GM19397 (cell line): ENCODE data around the gene PHLDA2.

Experiments
- ATAC-seq: cut with Tn5 transposase; IDR thresholded peaks from one replicate; pipeline ENCODE4 v1.9.1; 2021; ENCODE audit warnings: mild to moderate bottlenecking, moderate library complexity; ENCODE audit not compliant: unreplicated experiment

The PHLDA2 gene

GRCh38 chr11:2899080-2899783, 30.0 kb downstream of the PHLDA2 start:
- no peak for ATAC-seq

- ATAC-seq = no peak
These were observed 30.7 kb downstream of the PHLDA2 start for GRCh38 chr11:2898366-2899079.

GRCh38 chr11:2897048-2897447, 32.2 kb downstream of the PHLDA2 start:
- no peak for ATAC-seq

GRCh38 chr11:2896047-2896446, 33.2 kb downstream of the PHLDA2 start:
- ATAC-seq = no peak

- no peak for ATAC-seq
These were observed 35.3 kb downstream of the PHLDA2 start for GRCh38 chr11:2893935-2894334.

GRCh38 chr11:2892967-2893528, 36.2 kb downstream of the PHLDA2 start:
- no peak for ATAC-seq

- ATAC-seq = no peak
These were observed 36.8 kb downstream of the PHLDA2 start for GRCh38 chr11:2892215-2892966.

- no peak for ATAC-seq
These were observed 37.6 kb downstream of the PHLDA2 start for GRCh38 chr11:2891326-2892214.

- ATAC-seq = no peak
These were observed 38.5 kb downstream of the PHLDA2 start for GRCh38 chr11:2890466-2891294.

- no peak for ATAC-seq
These were observed 39.6 kb downstream of the PHLDA2 start for GRCh38 chr11:2889362-2890273.

GRCh38 chr11:2888266-2888968, 40.8 kb downstream of the PHLDA2 start:
- no peak for ATAC-seq

- no peak for ATAC-seq
These were observed 41.6 kb downstream of the PHLDA2 start for GRCh38 chr11:2887515-2888195.

- no peak for ATAC-seq
These were observed 42.3 kb downstream of the PHLDA2 start for GRCh38 chr11:2886936-2887335.

GRCh38 chr11:2886191-2886894, 42.9 kb downstream of the PHLDA2 start:
- ATAC-seq = no peak

GRCh38 chr11:2885678-2886081, 43.5 kb downstream of the PHLDA2 start, which contains the start of gene CDKN1C:
Gene CDKN1C, minus strand, starts transcription at chr11:2885775. Its CDS starts 319 bp downstream, at chr11:2885456.
- peak; percentile 75 for ATAC-seq

GRCh38 chr11:2885017-2885677, 44.1 kb downstream of the PHLDA2 start:
- no peak for ATAC-seq
